Heart right ventricle (tissue), 16 donors: ENCODE measurements around the gene LHX4. TPM values are rescaled to one million over a fixed set of nuclear protein-coding genes. Genes with fewer than 3 reads are reported as not detected.

Experiments used
- ATAC-seq, 8 donors: fragments of 200-7000 bp; cut with Tn5 transposase; one replicate each; pipeline ENCODE4 v1.9.1; 2020; ENCODE audit warnings: mild to moderate bottlenecking in 8 of 8, moderate library complexity in 8 of 8, moderate number of reproducible peaks in 1 of 8
- DNase-seq, 2 donors: peaks; one replicate each; pipeline ENCODE4 v3.0.0-alpha.2; 2020
- H3K27ac ChIP-seq, 10 donors: fragments of 200-600 bp; sonication (generic) in 2 of 10; one replicate each; pipeline versions ENCODE4 v1.5.0 to v1.8.0; 2020 to 2022; ENCODE audit warnings: mild to moderate bottlenecking in 3 of 10
- H3K27me3 ChIP-seq, 7 donors: fragments of 200-600 bp; one replicate each; pipeline ENCODE4 v1.8.0; 2021 to 2022; ENCODE audit warnings: mild to moderate bottlenecking in 2 of 7
- H3K36me3 ChIP-seq, 9 donors: fragments of 200-600 bp; sonication (generic) in 1 of 9; one replicate each; pipeline versions ENCODE4 v1.5.0 to v1.8.0; 2020 to 2022; ENCODE audit warnings: mild to moderate bottlenecking in 2 of 9
- H3K4me1 ChIP-seq, 9 donors: fragments of 200-600 bp; sonication (generic) in 1 of 9; one replicate each; pipeline versions ENCODE4 v1.5.0 to v1.8.0; 2020 to 2022; ENCODE audit warnings: mild to moderate bottlenecking in 4 of 9
- H3K4me3 ChIP-seq, 10 donors: fragments of 200-600 bp; sonication (generic) in 2 of 10; one replicate each; pipeline versions ENCODE4 v1.5.0 to v1.8.0; 2020 to 2022; ENCODE audit warnings: mild to moderate bottlenecking in 7 of 10, moderate library complexity in 2 of 10
- H3K9me3 ChIP-seq, 11 donors: fragments of 200-600 bp in 10 of 11; sonication (generic) in 2 of 11; one replicate each; pipeline versions ENCODE4 v1.5.0 to v1.8.0; 2013 to 2022; ENCODE audit warnings: mild to moderate bottlenecking in 2 of 11, control low read depth in 1 of 11, moderate library complexity in 1 of 11
- WGBS, 2 donors: extraction: QIAGEN DNeasy Blood & Tissue Kit; methylation state at CpG; one replicate each; pipeline ENCODE4 v1.1.7; 2013; ENCODE audit warnings: inconsistent platforms in 1 of 2; 5-methylcytosine and 5-hydroxymethylcytosine counted together
- intact Hi-C, 10 donors: fragments of 100-400 bp; cut with DNase I; formaldehyde crosslinking; loops; one replicate each; pipeline versions ENCODE4 v1.11.1 to v1.14.2; 2022
- polyA plus RNA-seq, 2 donors: library from polyadenylated mRNA; stranded (reverse); fragments of 200-250 nt; gene quantifications; one replicate each; pipeline ENCODE4 v1.2.3, GENCODE V29; 2013
- total RNA-seq, 10 donors: library from RNA; stranded (reverse); fragmentation: NEBNext Ultra II Directional in 3 of 10; extraction: Animal tissue kit (Norgen Biotek cat#: 25700) in 3 of 10; gene quantifications; one replicate each; pipeline versions ENCODE4 v1.2.1 to v1.2.4, GENCODE V29; 2021 to 2023
- TF ChIP-seq, protein P1 (sequence below), 9 donors: fragments of 200-600 bp; sonication (generic) in 2 of 9; IDR thresholded peaks; one replicate each; pipeline versions ENCODE4 v1.5.0 to v1.8.0; 2021 to 2022; ENCODE audit warnings: antibody characterized with exemption in 9 of 9, mild to moderate bottlenecking in 5 of 9, moderate library complexity in 1 of 9
- donor health status: Arrhythmogenic right ventricular cardiomyopathy.
- donor health status: ischemic (EF 13 %, LVEDD 7.1; RV severe dilation, severe dysfunction).
- donor health status: healthy with polysubstance abuse.
- donor health status: DM: no; HTN: yes; CAD: no.
- donor health status: DM: no; HTN: no; CAD: no.
- donor health status: ischemic (EF 25% LVEDD 6.9; RV normal size, moderate dysfunction).
- donor health status: ischemic (EF 25% LVEDD 5.7; RV mildly dilated, moderate dysfunction).
- donor health status: healthy.
- donor health status: DM: yes; HTN: yes; CAD: no.
- donor health status: Ischemic cardiomyopathy.
- donor health status: ischemic (EF 35%, LVEDD 5.7; RV mildly dilated, moderate dysfunction).
- donor health status: nonischemic (EF 11% LVEDD 7.7; RV severe dilation, severe dysfunction).
- donor health status: DM: yes; HTN: yes; CAD: no.
- donor health status: PGD.
- donor health status: ischemic (EF 29% LVEDD 5.4; RV normal size, mild dysfunction).
- donor health status: nonischemic (EF 23%, LVEDD 6.1; RV moderate dilation, normal function).

The LHX4 gene
- total and polyA plus RNA-seq, 12 donors = under 0.01 TPM; not detected in 11

DNA sequence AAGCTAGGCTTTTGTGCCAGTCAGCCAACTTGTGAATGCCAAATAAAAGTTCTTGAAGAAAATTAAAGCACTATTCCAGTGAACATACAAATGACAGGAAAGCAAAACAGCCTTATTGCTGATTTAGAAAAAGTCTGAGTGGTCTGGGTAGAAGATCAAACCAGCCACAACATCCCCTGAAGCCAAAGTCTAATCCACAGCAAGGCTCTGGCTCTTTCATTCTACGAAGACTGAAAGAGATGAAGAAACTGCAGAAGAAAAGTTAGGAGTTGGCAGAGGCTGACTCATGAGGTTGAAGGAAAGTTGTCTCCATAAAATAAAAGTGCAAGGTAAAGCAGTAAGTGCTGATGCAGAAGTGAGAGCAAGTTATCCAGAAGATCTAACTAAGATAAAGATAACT, 65.9 kb downstream of the LHX4 start:
- no peak for DNase-seq
- Histone ChIP-seq H3K4me3 (no peak overlapping the region), H3K36me3 (no peaks in the 10 kb centered on the region), H3K27me3 (no peaks in the 10 kb centered on the region), H3K27ac (no peak overlapping the region), H3K9me3 (peaks cover 0 to 8% (median 0%) of the 10 kb centered on the region in 11 donors), H3K4me1 (no peaks in the 10 kb centered on the region)
- ATAC-seq = no peak
- intact Hi-C loops = no loop called here
- TF ChIP-seq, protein P1, sequence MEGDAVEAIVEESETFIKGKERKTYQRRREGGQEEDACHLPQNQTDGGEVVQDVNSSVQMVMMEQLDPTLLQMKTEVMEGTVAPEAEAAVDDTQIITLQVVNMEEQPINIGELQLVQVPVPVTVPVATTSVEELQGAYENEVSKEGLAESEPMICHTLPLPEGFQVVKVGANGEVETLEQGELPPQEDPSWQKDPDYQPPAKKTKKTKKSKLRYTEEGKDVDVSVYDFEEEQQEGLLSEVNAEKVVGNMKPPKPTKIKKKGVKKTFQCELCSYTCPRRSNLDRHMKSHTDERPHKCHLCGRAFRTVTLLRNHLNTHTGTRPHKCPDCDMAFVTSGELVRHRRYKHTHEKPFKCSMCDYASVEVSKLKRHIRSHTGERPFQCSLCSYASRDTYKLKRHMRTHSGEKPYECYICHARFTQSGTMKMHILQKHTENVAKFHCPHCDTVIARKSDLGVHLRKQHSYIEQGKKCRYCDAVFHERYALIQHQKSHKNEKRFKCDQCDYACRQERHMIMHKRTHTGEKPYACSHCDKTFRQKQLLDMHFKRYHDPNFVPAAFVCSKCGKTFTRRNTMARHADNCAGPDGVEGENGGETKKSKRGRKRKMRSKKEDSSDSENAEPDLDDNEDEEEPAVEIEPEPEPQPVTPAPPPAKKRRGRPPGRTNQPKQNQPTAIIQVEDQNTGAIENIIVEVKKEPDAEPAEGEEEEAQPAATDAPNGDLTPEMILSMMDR (IDR thresholded peaks at IDR 0.05) = no peak
- WGBS, 2 donors = 97% methylated on average over 1 of the region's 1 CpG

DNA sequence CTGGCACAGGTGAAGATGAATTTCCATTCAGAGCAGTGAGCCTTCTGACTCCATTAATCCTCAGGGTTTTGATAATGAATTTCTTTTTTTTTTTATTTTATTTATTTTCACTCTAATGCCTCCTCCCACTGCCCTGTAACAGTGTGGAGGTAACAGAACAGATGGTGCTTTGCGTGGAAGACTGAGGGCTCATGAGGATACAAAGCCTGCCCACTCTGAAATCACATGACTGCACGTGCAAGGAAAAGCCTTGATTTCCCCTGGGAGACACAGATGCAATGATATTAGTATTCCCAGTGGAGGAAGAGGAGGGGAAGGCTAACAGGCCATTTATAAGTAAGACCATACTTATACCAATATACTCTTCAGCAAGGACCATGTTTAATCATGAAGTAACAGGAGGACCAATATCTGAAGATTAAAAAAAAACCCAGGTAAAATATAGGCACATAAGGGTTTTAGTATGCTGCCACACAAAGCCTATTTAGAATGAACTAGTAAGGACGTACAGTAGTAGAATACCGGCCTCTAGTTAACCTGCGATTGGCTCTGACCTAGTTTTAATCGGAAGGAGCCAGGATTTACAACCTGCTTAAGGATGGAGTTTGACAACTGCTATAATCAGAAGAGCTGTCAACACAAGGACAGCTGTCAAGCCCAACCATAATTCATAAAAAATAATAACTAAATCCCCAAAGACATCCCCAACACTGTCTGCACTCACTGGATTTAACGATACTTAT, 69.6 kb downstream of the LHX4 start:
- H3K27me3 ChIP-seq = no peaks in the 10 kb centered on the region
- DNase-seq (no peak), ATAC-seq (no peak)
- peaks cover 0 to under 1% (median 0%) of the 10 kb centered on the region in 11 donors for H3K9me3 ChIP-seq
- no peak overlapping the region for H3K4me3 ChIP-seq
- no peaks in the 10 kb centered on the region for H3K4me1 ChIP-seq
- intact Hi-C loops = no loop called here
- H3K36me3 ChIP-seq = no peaks in the 10 kb centered on the region
- no peak overlapping the region for H3K27ac ChIP-seq
- WGBS, 2 donors = 77 to 83% methylated on average over 7 of the region's 7 CpGs
- TF ChIP-seq, protein P1 (IDR thresholded peaks at IDR 0.05) = no peak

DNA sequence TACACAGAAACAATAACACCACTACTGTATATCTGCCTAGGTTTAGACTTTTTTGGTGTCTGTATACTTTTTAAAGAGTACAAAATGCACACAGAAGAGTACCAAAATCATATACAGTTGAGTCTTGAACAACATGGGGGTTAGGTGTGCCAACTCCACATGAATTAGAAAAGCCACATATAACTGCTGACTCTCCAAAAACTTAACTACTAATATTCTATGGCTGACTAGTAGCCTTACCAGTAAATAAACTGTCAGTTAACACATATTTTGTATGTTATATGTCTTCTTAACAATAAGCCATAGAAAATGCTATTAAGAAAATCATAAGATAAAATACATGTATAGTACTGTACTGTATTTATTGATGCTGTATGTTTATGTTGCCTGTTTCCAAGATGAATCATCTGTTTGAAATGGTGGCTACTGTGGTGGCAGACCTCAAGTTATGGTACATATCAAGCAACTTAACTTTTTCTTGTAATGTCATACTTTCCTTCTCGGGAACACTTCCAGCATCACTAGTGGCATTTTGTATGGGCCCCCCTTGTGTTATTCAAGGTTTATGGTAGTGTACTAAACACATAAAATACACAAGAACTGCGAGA, 71.2 kb downstream of the LHX4 start:
- no peak overlapping the region for H3K27ac ChIP-seq
- H3K36me3 ChIP-seq = no peaks in the 10 kb centered on the region
- no peak overlapping the region for H3K4me3 ChIP-seq
- no peaks in the 10 kb centered on the region for H3K4me1 ChIP-seq
- H3K27me3 ChIP-seq = no peaks in the 10 kb centered on the region
- intact Hi-C loops = no loop called here
- peaks cover 0 to 12% (median 0%) of the 10 kb centered on the region in 11 donors for H3K9me3 ChIP-seq
- WGBS, 2 donors = 94 to 97% methylated on average over 2 of the region's 2 CpGs
- TF ChIP-seq, protein P1 (IDR thresholded peaks at IDR 0.05) = no peak
- DNase-seq (no peak), ATAC-seq (no peak)

DNA sequence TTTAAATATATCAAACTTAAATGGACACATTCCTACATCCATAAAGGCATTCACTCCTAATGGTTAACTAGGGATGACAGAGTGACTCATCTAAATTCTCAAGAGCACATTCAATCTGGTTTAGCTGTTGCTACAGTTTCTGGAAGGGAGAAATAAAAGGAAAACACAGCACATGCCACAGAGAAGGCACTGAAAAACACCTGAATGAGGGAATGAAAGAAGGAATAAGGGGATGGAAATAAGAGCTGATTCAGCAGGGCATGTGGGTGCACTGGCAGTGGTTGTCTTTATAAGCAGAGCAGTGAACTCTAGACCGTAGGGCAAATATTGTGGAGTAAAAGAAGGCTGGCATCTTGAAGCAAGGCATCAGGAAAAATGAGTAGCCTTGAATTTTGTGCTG, 79.3 kb downstream of the LHX4 start:
- 90 to 96% methylated on average over 1 of the region's 1 CpG for WGBS, 2 donors
- no peak overlapping the region for H3K27ac ChIP-seq
- TF ChIP-seq, protein P1 (IDR thresholded peaks at IDR 0.05) = no peak
- H3K4me1 ChIP-seq = peaks cover 0 to 5% (median 0%) of the 10 kb centered on the region in 9 donors
- H3K36me3 ChIP-seq = peaks cover 0 to 9% (median 0%) of the 10 kb centered on the region in 9 donors
- ATAC-seq = no peak
- H3K27me3 ChIP-seq = no peaks in the 10 kb centered on the region
- no peak for DNase-seq
- peaks cover 0 to 17% (median 0%) of the 10 kb centered on the region in 11 donors for H3K9me3 ChIP-seq
- intact Hi-C loops = no loop called here
- H3K4me3 ChIP-seq = no peak overlapping the region
